WERI-Rb-1 (cell line): ENCODE data around the gene UMAD1.

Experiments
- DNase-seq: peaks from one replicate; pipeline ENCODE4 v3.0.0-alpha.2; 2020
- H3K27ac ChIP-seq: fragments of 250-450 bp; sonication (Bioruptor Pico); 2 replicates; pipeline ENCODE4 v1.5.1; 2020; ENCODE audit warnings: mild to moderate bottlenecking, moderate library complexity
- H3K27me3 ChIP-seq: fragments of 250-450 bp; sonication (Bioruptor Pico); 2 replicates; pipeline ENCODE4 v1.5.1; 2021; ENCODE audit warnings: mild to moderate bottlenecking, low read depth, moderate library complexity; ENCODE audit not compliant: insufficient read depth, severe bottlenecking
- H3K36me3 ChIP-seq: fragments of 250-450 bp; sonication (Bioruptor Pico); 2 replicates; pipeline ENCODE4 v1.5.1; 2020; ENCODE audit warnings: mild to moderate bottlenecking, moderate library complexity
- H3K4me3 ChIP-seq: 2 replicates; pipeline ENCODE4 v1.5.1; 2011; ENCODE audit warnings: low read depth, mild to moderate bottlenecking, control low read depth, low read length
- H3K9me3 ChIP-seq: fragments of 250-450 bp; sonication (Bioruptor Pico); 2 replicates; pipeline ENCODE4 v1.5.1; 2021; ENCODE audit warnings: mild to moderate bottlenecking, moderate library complexity; ENCODE audit not compliant: severe bottlenecking
- TF ChIP-seq, protein P1 (sequence below): IDR thresholded peaks from 2 replicates; pipeline ENCODE4 v1.5.1; 2011; ENCODE audit warnings: low read depth, mild to moderate bottlenecking, control low read depth, inconsistent platforms, low read length

UMAD1 gene

GRCh38 chr7:7883394-7883793, 242.8 kb downstream of the UMAD1 start:
- Histone ChIP-seq H3K36me3 (no peaks in the 10 kb centered on the region), H3K9me3 (no peaks in the 10 kb centered on the region), H3K27me3 (no peaks in the 10 kb centered on the region), H3K27ac (no peak overlapping the region), H3K4me3 (no peak overlapping the region)
- TF ChIP-seq, protein P1, sequence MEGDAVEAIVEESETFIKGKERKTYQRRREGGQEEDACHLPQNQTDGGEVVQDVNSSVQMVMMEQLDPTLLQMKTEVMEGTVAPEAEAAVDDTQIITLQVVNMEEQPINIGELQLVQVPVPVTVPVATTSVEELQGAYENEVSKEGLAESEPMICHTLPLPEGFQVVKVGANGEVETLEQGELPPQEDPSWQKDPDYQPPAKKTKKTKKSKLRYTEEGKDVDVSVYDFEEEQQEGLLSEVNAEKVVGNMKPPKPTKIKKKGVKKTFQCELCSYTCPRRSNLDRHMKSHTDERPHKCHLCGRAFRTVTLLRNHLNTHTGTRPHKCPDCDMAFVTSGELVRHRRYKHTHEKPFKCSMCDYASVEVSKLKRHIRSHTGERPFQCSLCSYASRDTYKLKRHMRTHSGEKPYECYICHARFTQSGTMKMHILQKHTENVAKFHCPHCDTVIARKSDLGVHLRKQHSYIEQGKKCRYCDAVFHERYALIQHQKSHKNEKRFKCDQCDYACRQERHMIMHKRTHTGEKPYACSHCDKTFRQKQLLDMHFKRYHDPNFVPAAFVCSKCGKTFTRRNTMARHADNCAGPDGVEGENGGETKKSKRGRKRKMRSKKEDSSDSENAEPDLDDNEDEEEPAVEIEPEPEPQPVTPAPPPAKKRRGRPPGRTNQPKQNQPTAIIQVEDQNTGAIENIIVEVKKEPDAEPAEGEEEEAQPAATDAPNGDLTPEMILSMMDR: no peak
- no peak for DNase-seq

- no peak overlapping the region for H3K4me3 ChIP-seq
- no peak for DNase-seq
- no peaks in the 10 kb centered on the region for H3K36me3 ChIP-seq
- no peak overlapping the region for H3K27ac ChIP-seq
- TF ChIP-seq, protein P1: no peak
- no peaks in the 10 kb centered on the region for H3K27me3 ChIP-seq
- no peaks in the 10 kb centered on the region for H3K9me3 ChIP-seq
Observed at GRCh38 chr7:7884855-7885254, 244.3 kb downstream of the UMAD1 start.

GRCh38 chr7:7889791-7890568, 249.4 kb downstream of the UMAD1 start:
- TF ChIP-seq, protein P1: peak; percentile 23; the same call in 1 of the 2 replicates

DNA sequence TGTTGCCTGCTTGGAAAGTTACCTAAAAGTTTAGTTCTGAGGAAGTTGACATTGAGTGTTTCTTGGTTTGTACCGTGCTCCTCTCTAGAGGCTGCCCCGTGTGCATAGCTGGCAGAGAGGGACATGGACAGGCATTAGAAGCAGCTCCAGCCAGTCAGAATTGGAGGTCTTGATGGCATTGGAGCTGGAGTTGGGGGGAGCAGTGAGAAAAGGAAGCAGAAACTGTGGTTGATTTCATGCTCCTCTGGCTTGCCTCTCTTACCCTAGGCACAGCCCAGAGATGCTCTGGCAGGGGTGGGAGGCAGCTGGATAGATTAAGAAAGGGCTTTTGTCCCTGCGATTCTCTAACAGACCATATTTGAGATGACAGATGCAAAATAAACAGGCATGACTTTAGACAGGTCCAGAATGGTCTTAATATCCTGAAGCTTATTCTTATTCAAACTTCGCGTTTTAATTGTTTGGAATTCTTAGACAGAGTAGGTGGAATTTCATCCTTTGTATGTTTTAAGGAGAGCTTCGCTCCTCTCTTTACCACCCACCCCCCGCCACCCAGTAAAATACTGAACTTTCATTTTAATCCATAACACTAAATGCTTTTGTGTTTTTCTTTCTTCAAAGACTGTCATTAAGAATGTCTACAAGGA, 254.6 kb downstream of the UMAD1 start:
- TF ChIP-seq, protein P1: no peak
- Histone ChIP-seq H3K36me3 (no peaks in the 10 kb centered on the region), H3K4me3 (no peak overlapping the region), H3K27me3 (no peaks in the 10 kb centered on the region), H3K9me3 (no peaks in the 10 kb centered on the region), H3K27ac (no peak overlapping the region)
- DNase-seq: no peak

More at GRCh38 chr7:7889791-7890568, 249.4 kb downstream of the UMAD1 start:
- no peaks in the 10 kb centered on the region for H3K27me3 ChIP-seq
- H3K27ac ChIP-seq: no peak overlapping the region
- no peak overlapping the region for H3K4me3 ChIP-seq
- no peaks in the 10 kb centered on the region for H3K9me3 ChIP-seq
- no peak for DNase-seq
- no peaks in the 10 kb centered on the region for H3K36me3 ChIP-seq

DNA sequence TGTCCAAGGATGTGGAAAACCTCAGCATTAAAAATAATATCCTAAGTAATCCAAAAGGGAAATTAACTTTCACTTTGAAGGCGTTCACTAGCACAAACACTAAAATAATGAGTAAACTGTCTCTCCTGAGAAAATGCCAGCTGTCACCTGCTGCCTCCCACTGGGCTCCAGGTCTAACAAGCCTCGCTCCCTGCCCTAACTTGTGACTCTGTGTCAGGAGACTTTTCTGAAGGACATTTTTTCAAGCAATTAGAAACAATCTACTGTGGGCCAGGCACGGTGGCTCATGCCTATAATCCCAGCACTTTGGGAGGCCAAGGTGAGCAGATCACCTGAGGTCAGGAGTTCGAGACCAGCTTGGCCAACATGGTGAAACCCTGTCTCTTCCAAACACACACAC, 255.2 kb downstream of the UMAD1 start:
- no peaks in the 10 kb centered on the region for H3K36me3 ChIP-seq
- H3K9me3 ChIP-seq: no peaks in the 10 kb centered on the region
- TF ChIP-seq, protein P1: no peak
- H3K27ac ChIP-seq: no peak overlapping the region
- H3K4me3 ChIP-seq: no peak overlapping the region
- H3K27me3 ChIP-seq: no peaks in the 10 kb centered on the region
- DNase-seq: no peak

DNA sequence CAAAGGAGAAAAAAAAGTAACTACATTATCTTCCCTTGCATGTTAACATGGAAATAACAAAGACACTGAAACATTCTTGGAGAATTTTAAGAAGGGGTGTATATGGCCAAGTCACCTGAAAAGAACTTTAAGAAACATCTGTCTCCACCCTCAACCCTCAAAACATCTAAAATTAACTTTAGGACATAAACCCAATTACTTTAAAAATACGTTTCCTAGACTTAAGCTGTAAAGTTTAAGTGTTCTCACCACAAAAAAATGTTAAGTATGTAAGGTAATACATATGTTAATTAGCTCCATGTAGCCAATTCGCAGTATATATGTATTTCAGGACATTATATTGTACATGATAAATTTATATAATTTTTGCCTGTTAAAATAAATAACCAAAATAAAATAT, 257.0 kb downstream of the UMAD1 start:
- Histone ChIP-seq H3K36me3 (no peaks in the 10 kb centered on the region), H3K27me3 (no peaks in the 10 kb centered on the region), H3K27ac (no peak overlapping the region), H3K9me3 (no peaks in the 10 kb centered on the region), H3K4me3 (no peak overlapping the region)
- TF ChIP-seq, protein P1: no peak
- no peak for DNase-seq
